Measurements from ENCODE around the gene CTNNA3.

Gene CTNNA3

GRCh38 chr10:67630904-67631303, 65.1 kb downstream of the CTNNA3 start (continued):
- TF ChIP-seq ZNF514 (tag by site-specific recombination; IDR thresholded peaks at IDR 0.05), result no peak
- no peak for TF ChIP-seq KLF10 (tag by site-specific recombination; IDR thresholded peaks at IDR 0.05)
- no peak for TF ChIP-seq ZSCAN18 (tag by site-specific recombination; IDR thresholded peaks at IDR 0.05)
- TF ChIP-seq ZNF16 (tag by site-specific recombination; IDR thresholded peaks at IDR 0.05; ENCODE audit: low read depth), result no peak
- TF ChIP-seq ZNF398 (tag by site-specific recombination; IDR thresholded peaks at IDR 0.05), result no peak
- no peak for TF ChIP-seq ZNF626 (tag by site-specific recombination; IDR thresholded peaks at IDR 0.05)
- no peak for TF ChIP-seq ZNF501 (tag by site-specific recombination; IDR thresholded peaks at IDR 0.05)

- Histone ChIP-seq H3K9me3 (ENCODE audit: control insufficient read depth, insufficient read depth, low read depth, low read length) (no peaks in the 10 kb centered on the region), H3K27ac (ENCODE audit: extremely low read depth, low read depth, low read length) (no peak overlapping the region), H3K36me3 (ENCODE audit: control insufficient read depth in 2 of 2, insufficient read depth in 1 of 2, low read length in 2 of 2) (no peaks in the 10 kb centered on the region), H3K4me1 (ENCODE audit: control insufficient read depth, insufficient read depth, low read length) (no peaks in the 10 kb centered on the region), H3K4me3 (ENCODE audit: low read depth, low read length) (no peak overlapping the region)
- no peak for TF ChIP-seq ZNF2 (tag by site-specific recombination; IDR thresholded peaks at IDR 0.05)
- peak; percentile 55; the same call in 1 of the 2 replicates for TF ChIP-seq TCF7L2 (IDR thresholded peaks at IDR 0.05; ENCODE audit: borderline replicate concordance, low read depth, low read length)
- POLR2A ChIA-PET, result no interaction called here
- CTCF ChIA-PET, result no interaction called here
Observed at GRCh38 chr10:67629461-67629971, 66.5 kb downstream of the CTNNA3 start.

GRCh38 chr10:67622984-67623383, 73.0 kb downstream of the CTNNA3 start:
- H3K36me3 ChIP-seq (ENCODE audit: control insufficient read depth in 2 of 2, insufficient read depth in 1 of 2, low read length in 2 of 2), result no peaks in the 10 kb centered on the region
- no peaks in the 10 kb centered on the region for H3K9me3 ChIP-seq (ENCODE audit: control insufficient read depth, insufficient read depth, low read depth, low read length)
- CTCF ChIA-PET, result interaction anchor here (0.9 kb wide), 1 partner anchor 75 kb away, joined by 4 read pairs; no protein-coding TSS in a partner anchor
- H3K27ac ChIP-seq (ENCODE audit: extremely low read depth, low read depth, low read length), result no peak overlapping the region
- H3K4me3 ChIP-seq (ENCODE audit: low read depth, low read length), result no peak overlapping the region
- POLR2A ChIA-PET, result interaction anchor here (0.5 kb wide), 1 partner anchor 645 kb away, joined by 4 read pairs; no protein-coding TSS in a partner anchor
- no peaks in the 10 kb centered on the region for H3K4me1 ChIP-seq (ENCODE audit: control insufficient read depth, insufficient read depth, low read length)
- TF ChIP-seq ZNF133 (tag by site-specific recombination; IDR thresholded peaks at IDR 0.05) (no peak), ZNF521 (tag by site-specific recombination; IDR thresholded peaks at IDR 0.05) (no peak), ZNF350 (tag by site-specific recombination; IDR thresholded peaks at IDR 0.05) (no peak), ZNF23 (tag by site-specific recombination; IDR thresholded peaks at IDR 0.05; ENCODE audit: borderline replicate concordance) (no peak), ZBTB26 (tag by site-specific recombination; optimal IDR thresholded peaks at IDR 0.05) (no peak), ZNF692 (tag by site-specific recombination; IDR thresholded peaks at IDR 0.05) (no peak), MYNN (tag by site-specific recombination; IDR thresholded peaks at IDR 0.05; ENCODE audit: borderline replicate concordance) (no peak), ZNF707 (tag by site-specific recombination; IDR thresholded peaks at IDR 0.05) (no peak), ZSCAN5A (tag by site-specific recombination; IDR thresholded peaks at IDR 0.05) (no peak), ATF2 (tag by site-specific recombination; IDR thresholded peaks at IDR 0.05; ENCODE audit: low read depth) (no peak), ZNF157 (tag by site-specific recombination; IDR thresholded peaks at IDR 0.05) (no peak), BCL11A (tag by site-specific recombination; IDR thresholded peaks at IDR 0.05; ENCODE audit: low read depth) (no peak), SP7 (tag by site-specific recombination; IDR thresholded peaks at IDR 0.05) (no peak)
